ENCODE data around the gene RETREG2. TPM values are rescaled to one million over a fixed set of nuclear protein-coding genes. Genes with fewer than 3 reads are reported as not detected.
A peak's percentile ranks its signal among the peaks of the same experiment; 100 is the strongest.

RETREG2 gene
- total RNA-seq, 3 donors from 2014 or later (not counting 1 experiment from before 2014, with no cell fraction given), result 77.0 to 81.9 (median 79.0) TPM

- Histone ChIP-seq H3K4me3 (ENCODE audit: low read length) (no peak overlapping the region), H3K9me3 (ENCODE audit: control insufficient read depth, insufficient read depth, low read length) (no peaks in the 10 kb centered on the region), H3K4me1 (ENCODE audit: control insufficient read depth, insufficient read depth, low read length) (peaks cover 52% of the 10 kb centered on the region), H3K27me3 (ENCODE audit: control insufficient read depth, insufficient read depth, low read length) (no peaks in the 10 kb centered on the region), H3K27ac (ENCODE audit: low read length) (peak overlapping the region; percentile 37), H3K36me3 (ENCODE audit: control insufficient read depth, insufficient read depth, low read length) (peaks cover 17% of the 10 kb centered on the region)
- 93% methylated on average over 24 of the region's 24 CpGs for WGBS (ENCODE audit: insufficient coverage)
- TF ChIP-seq CTCF (IDR thresholded peaks at IDR 0.05), result no peak
- peaks cover 24 to 33% of the 10 kb centered on the region in 2 donors for H3K4me1 Mint-ChIP-seq
- H3K27me3 Mint-ChIP-seq (ENCODE audit: low read depth in 2 of 2), result no peaks in the 10 kb centered on the region
- no peaks in the 10 kb centered on the region for H3K9me3 Mint-ChIP-seq
- no peak overlapping the region for H3K4me3 Mint-ChIP-seq
- ATAC-seq (no peak), DNase-seq (peak in 1 of 2 donors; percentile 5)
- intact Hi-C loops (cut with micrococcal nuclease), result loop anchor here (5.0 kb wide), 1 partner anchor 153 kb away; no protein-coding TSS in a partner anchor
- H3K27ac Mint-ChIP-seq, result peak overlapping the region; percentile 58 to 92
- no peaks in the 10 kb centered on the region for H3K36me3 Mint-ChIP-seq
Observed at GRCh38 chr2:219210196-219210885, 32.3 kb downstream of the RETREG2 start.

GRCh38 chr2:219210886-219211362 is 32.8 kb downstream of the RETREG2 start:
- no peak for ATAC-seq
- no peaks in the 10 kb centered on the region for H3K9me3 ChIP-seq (ENCODE audit: control insufficient read depth, insufficient read depth, low read length)
- Mint-ChIP-seq H3K27ac (peak overlapping the region; percentile 82 to 92), H3K36me3 (no peaks in the 10 kb centered on the region), H3K4me3 (peak overlapping the region; percentile 71), H3K27me3 (ENCODE audit: low read depth in 2 of 2) (no peaks in the 10 kb centered on the region), H3K4me1 (peaks cover 23 to 32% of the 10 kb centered on the region in 2 donors), H3K9me3 (no peaks in the 10 kb centered on the region)
- over 99% methylated on average over 8 of the region's 9 CpGs for WGBS (ENCODE audit: insufficient coverage)
- H3K27me3 ChIP-seq (ENCODE audit: control insufficient read depth, insufficient read depth, low read length), result no peaks in the 10 kb centered on the region
- DNase-seq, result no peak
- no peak for TF ChIP-seq CTCF (IDR thresholded peaks at IDR 0.05)
- peak overlapping the region; percentile 27 for H3K27ac ChIP-seq (ENCODE audit: low read length)
- H3K36me3 ChIP-seq (ENCODE audit: control insufficient read depth, insufficient read depth, low read length), result peaks cover 17% of the 10 kb centered on the region
- intact Hi-C loops (cut with micrococcal nuclease), result loop anchor here (1.0 to 5.0 kb wide), 4 partner anchors 40 to 177 kb away; partner anchors contain the start of gene NHEJ1
- H3K4me3 ChIP-seq (ENCODE audit: low read length), result no peak overlapping the region
- H3K4me1 ChIP-seq (ENCODE audit: control insufficient read depth, insufficient read depth, low read length), result peaks cover 49% of the 10 kb centered on the region

GRCh38 chr2:219213026-219213415 is 34.9 kb downstream of the RETREG2 start:
- Histone ChIP-seq H3K36me3 (ENCODE audit: control insufficient read depth, insufficient read depth, low read length) (peaks cover 16% of the 10 kb centered on the region), H3K4me3 (ENCODE audit: low read length) (no peak overlapping the region), H3K4me1 (ENCODE audit: control insufficient read depth, insufficient read depth, low read length) (peaks cover 41% of the 10 kb centered on the region), H3K27ac (ENCODE audit: low read length) (no peak overlapping the region), H3K9me3 (ENCODE audit: control insufficient read depth, insufficient read depth, low read length) (no peaks in the 10 kb centered on the region), H3K27me3 (ENCODE audit: control insufficient read depth, insufficient read depth, low read length) (no peaks in the 10 kb centered on the region)
- H3K4me3 Mint-ChIP-seq, result no peak overlapping the region
- intact Hi-C loops (cut with micrococcal nuclease), result loop anchor here (5.0 kb wide), 1 partner anchor 156 kb away; no protein-coding TSS in a partner anchor
- no peaks in the 10 kb centered on the region for H3K27me3 Mint-ChIP-seq (ENCODE audit: low read depth in 2 of 2)
- DNase-seq (no peak), ATAC-seq (no peak)
- WGBS (ENCODE audit: insufficient coverage), result 97% methylated on average over 8 of the region's 8 CpGs
- H3K36me3 Mint-ChIP-seq, result no peaks in the 10 kb centered on the region
- peaks cover 20 to 27% of the 10 kb centered on the region in 2 donors for H3K4me1 Mint-ChIP-seq
- H3K9me3 Mint-ChIP-seq, result no peaks in the 10 kb centered on the region
- H3K27ac Mint-ChIP-seq, result no peak overlapping the region
- TF ChIP-seq CTCF (IDR thresholded peaks at IDR 0.05), result no peak
